Natural killer cell (primary cell): ENCODE measurements around the gene CHST15. TPM values are rescaled to one million over a fixed set of nuclear protein-coding genes. Genes with fewer than 3 reads are reported as not detected.

Source experiments
- ATAC-seq, 3 donors: fragments of 150-1000 bp in 2 of 3; fragments of 200-7000 bp in 1 of 3; cut with Tn5 transposase; 1 replicate in 1 of 3; 2 replicates in 2 of 3; pipeline ENCODE4 v1.10.0; 2021; ENCODE audit warnings: mild to moderate bottlenecking in 2 of 3, moderate library complexity in 2 of 3
- DNase-seq, 2 donors: peaks; one replicate each; pipeline versions ENCODE4 v3.0.0 to v3.0.0-alpha.2; 2013 to 2021; ENCODE audit warnings: mixed read lengths in 1 of 2
- H3K27ac ChIP-seq: one replicate; pipeline ENCODE4 v1.5.1; 2013; ENCODE audit warnings: mild to moderate bottlenecking, low read length
- H3K27me3 ChIP-seq: one replicate; pipeline ENCODE4 v1.6.1; 2013; ENCODE audit warnings: low read length; ENCODE audit not compliant: control insufficient read depth, insufficient read depth
- H3K36me3 ChIP-seq: one replicate; pipeline ENCODE4 v1.6.1; 2013; ENCODE audit warnings: low read length; ENCODE audit not compliant: control insufficient read depth, insufficient read depth
- H3K4me1 ChIP-seq: one replicate; pipeline ENCODE4 v1.6.1; 2013; ENCODE audit warnings: low read length; ENCODE audit not compliant: control insufficient read depth, insufficient read depth
- H3K4me3 ChIP-seq: one replicate; pipeline ENCODE4 v1.5.1; 2013; ENCODE audit warnings: low read length
- H3K9me3 ChIP-seq: one replicate; pipeline ENCODE4 v1.6.1; 2013; ENCODE audit warnings: low read length; ENCODE audit not compliant: control insufficient read depth, insufficient read depth
- H3K27ac Mint-ChIP-seq, 2 donors: one replicate each; pipeline ENCODE4 v1.8.0; 2022; ENCODE audit warnings: mild to moderate bottlenecking in 2 of 2, mixed read lengths in 2 of 2, moderate library complexity in 1 of 2
- H3K27me3 Mint-ChIP-seq, 2 donors: one replicate each; pipeline ENCODE4 v1.8.0; 2022; ENCODE audit warnings: low read depth in 2 of 2, mixed read lengths in 2 of 2
- H3K36me3 Mint-ChIP-seq: one replicate; pipeline ENCODE4 v1.8.0; 2022; ENCODE audit warnings: mixed read lengths
- H3K4me1 Mint-ChIP-seq, 2 donors: one replicate each; pipeline ENCODE4 v1.8.0; 2022; ENCODE audit warnings: mixed read lengths in 2 of 2
- H3K4me3 Mint-ChIP-seq: one replicate; pipeline ENCODE4 v1.8.0; 2022; ENCODE audit warnings: mild to moderate bottlenecking, moderate library complexity, mixed read lengths
- H3K9me3 Mint-ChIP-seq, 2 donors: one replicate each; pipeline ENCODE4 v1.8.0; 2022; ENCODE audit warnings: mixed read lengths in 2 of 2
- CTCF ChIP-seq: fragments of 200-600 bp; IDR thresholded peaks from one replicate; pipeline ENCODE4 v1.8.0; 2022; ENCODE audit warnings: antibody characterized with exemption
- WGBS: methylation state at CpG from one replicate; pipeline ENCODE4 v1.1.7; 2013; ENCODE audit warnings: missing lambda C conversion rate; ENCODE audit not compliant: insufficient coverage; 5-methylcytosine and 5-hydroxymethylcytosine counted together
- intact Hi-C: fragments of 100-400 bp; cut with micrococcal nuclease; formaldehyde crosslinking; loops from one replicate; pipeline ENCODE4 v1.14.2; 2022
- total RNA-seq, 4 donors: library from RNA; stranded (reverse); fragments of 120-200 nt in 1 of 4; gene quantifications; one replicate each; pipeline versions ENCODE4 v1.2.3 to v1.2.4, GENCODE V29; 2013 to 2022

Gene CHST15
- total RNA-seq, 3 donors from 2014 or later (not counting 1 experiment from before 2014, with no cell fraction given), result 1.9 to 11.9 (median 8.7) TPM

DNA sequence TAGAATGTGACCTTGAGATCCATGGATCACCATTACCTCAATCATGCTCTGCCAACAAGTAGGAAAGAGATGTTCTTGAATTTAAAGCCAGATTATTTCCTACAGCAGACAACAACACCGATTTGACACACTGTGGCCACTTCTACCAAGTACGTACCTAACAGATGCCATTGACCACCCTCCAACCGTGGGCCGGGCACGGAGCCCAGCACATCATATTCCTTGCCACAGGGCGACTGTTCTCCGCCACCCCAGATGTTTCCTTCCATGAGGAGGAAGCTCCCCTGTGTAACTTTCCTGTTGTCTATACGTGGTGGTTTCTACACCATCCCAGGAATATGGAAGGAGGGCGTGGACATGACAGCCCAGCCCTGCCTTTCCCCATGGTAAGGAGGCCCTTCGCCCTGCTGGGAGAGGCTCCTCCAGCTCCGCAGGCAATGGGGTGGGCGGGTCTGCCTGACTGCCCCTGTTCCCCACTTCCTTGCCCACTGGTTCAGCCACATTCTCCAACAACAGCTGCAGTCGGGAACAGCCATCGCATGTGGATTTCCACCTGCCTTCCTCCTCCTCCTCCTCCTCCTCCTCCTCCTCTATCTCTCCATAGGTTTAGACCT lies 7.2 kb downstream of the CHST15 start:
- no peak overlapping the region for H3K27ac Mint-ChIP-seq
- peaks cover 1% of the 10 kb centered on the region for H3K27me3 ChIP-seq
- intact Hi-C loops, result no loop called here

DNA sequence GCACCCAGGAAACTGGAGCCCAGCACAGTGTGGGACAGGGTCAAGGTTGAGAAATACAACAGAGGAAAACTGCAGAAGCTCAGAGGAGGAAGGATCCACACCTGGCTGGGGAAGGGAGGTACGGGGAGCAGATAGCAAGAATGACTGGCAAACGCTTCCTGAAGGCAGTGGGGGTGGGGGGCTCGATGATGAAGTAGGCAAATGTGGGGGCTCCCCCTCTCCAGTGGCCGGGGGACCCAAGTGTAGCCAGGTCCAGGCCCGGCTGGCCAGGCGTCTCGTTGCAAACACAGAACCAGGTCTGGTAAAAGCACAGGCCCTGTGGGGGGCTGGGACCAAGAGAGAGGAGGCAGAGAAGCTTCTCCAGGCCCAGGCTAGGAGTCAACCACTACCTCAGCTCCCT lies 7.7 kb downstream of the CHST15 start:
- DNase-seq (no peak), ATAC-seq (no peak)
- 62% methylated on average over 7 of the region's 7 CpGs for WGBS
- intact Hi-C loops, result no loop called here
- Mint-ChIP-seq H3K9me3 (no peaks in the 10 kb centered on the region), H3K4me3 (no peak overlapping the region), H3K27ac (no peak overlapping the region), H3K4me1 (peaks cover 0 to 8% of the 10 kb centered on the region in 2 donors), H3K36me3 (no peaks in the 10 kb centered on the region), H3K27me3 (peaks cover 21 to 24% of the 10 kb centered on the region in 2 donors)
- no peak overlapping the region for H3K4me3 ChIP-seq
- no peak overlapping the region for H3K27ac ChIP-seq
- H3K9me3 ChIP-seq, result no peaks in the 10 kb centered on the region
- peaks cover 17% of the 10 kb centered on the region for H3K4me1 ChIP-seq
- H3K36me3 ChIP-seq, result no peaks in the 10 kb centered on the region
- H3K27me3 ChIP-seq, result no peaks in the 10 kb centered on the region
- TF ChIP-seq CTCF, result no peak

More for the DNA sequence above, 7.2 kb downstream of the CHST15 start:
- Histone ChIP-seq H3K9me3 (no peaks in the 10 kb centered on the region), H3K27ac (no peak overlapping the region), H3K36me3 (no peaks in the 10 kb centered on the region), H3K4me1 (peaks cover 17% of the 10 kb centered on the region), H3K4me3 (no peak overlapping the region)
- WGBS, result 59% methylated on average over 14 of the region's 14 CpGs
- TF ChIP-seq CTCF, result no peak
- peaks cover 0 to 8% of the 10 kb centered on the region in 2 donors for H3K4me1 Mint-ChIP-seq
- ATAC-seq (no peak), DNase-seq (no peak)
- H3K4me3 Mint-ChIP-seq, result no peak overlapping the region
- no peaks in the 10 kb centered on the region for H3K9me3 Mint-ChIP-seq
- no peaks in the 10 kb centered on the region for H3K36me3 Mint-ChIP-seq
- H3K27me3 Mint-ChIP-seq, result peaks cover 26 to 29% of the 10 kb centered on the region in 2 donors

GRCh38 chr10:124084708-124085107 lies 8.7 kb downstream of the CHST15 start:
- H3K27ac ChIP-seq, result no peak overlapping the region
- ATAC-seq, result no peak
- Mint-ChIP-seq H3K4me3 (no peak overlapping the region), H3K36me3 (no peaks in the 10 kb centered on the region), H3K27ac (no peak overlapping the region), H3K4me1 (peaks cover 0 to 8% of the 10 kb centered on the region in 2 donors), H3K27me3 (peaks cover 13 to 14% of the 10 kb centered on the region in 2 donors), H3K9me3 (no peaks in the 10 kb centered on the region)
- peaks cover 17% of the 10 kb centered on the region for H3K4me1 ChIP-seq
- H3K36me3 ChIP-seq, result no peaks in the 10 kb centered on the region
- no peaks in the 10 kb centered on the region for H3K27me3 ChIP-seq
- 61% methylated on average over 8 of the region's 9 CpGs for WGBS
- TF ChIP-seq CTCF, result no peak
- no peak for DNase-seq
- no peaks in the 10 kb centered on the region for H3K9me3 ChIP-seq
- intact Hi-C loops, result no loop called here
- H3K4me3 ChIP-seq, result no peak overlapping the region
